HG03139 (cell line): ENCODE data around the gene KRT72.

Experiments used
- ATAC-seq: cut with Tn5 transposase; IDR thresholded peaks from one replicate; pipeline ENCODE4 v1.9.1; 2021; ENCODE audit not compliant: unreplicated experiment

KRT72 gene

DNA sequence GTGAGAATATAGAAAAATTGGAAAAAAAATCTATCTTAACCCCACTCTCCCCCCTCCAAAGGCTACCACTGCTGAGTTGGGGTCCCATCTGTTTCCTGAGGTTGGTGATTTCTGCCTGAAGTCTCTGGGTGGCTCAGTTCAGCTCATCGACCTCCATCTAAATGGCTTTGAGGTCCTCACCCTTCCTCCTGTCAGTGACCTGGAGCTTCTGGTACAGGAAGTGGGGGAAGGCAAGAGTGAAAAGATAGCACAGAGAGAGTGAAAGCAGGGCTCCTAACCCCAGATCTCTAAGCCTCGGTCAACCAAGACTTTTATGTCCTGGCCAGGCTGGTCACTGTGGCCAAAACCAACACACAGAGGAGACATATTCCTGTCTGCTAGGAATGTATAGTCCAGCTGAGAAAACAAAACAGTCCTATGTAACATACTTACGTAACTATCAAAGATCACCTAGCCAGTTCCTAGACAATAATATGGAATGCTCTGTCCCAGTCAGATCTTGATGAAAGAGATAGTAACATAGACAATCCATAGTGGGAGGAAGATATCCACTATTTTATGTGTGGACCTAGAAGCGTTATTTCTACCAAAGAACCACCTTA lies 29.4 kb upstream of the KRT72 start:
- ATAC-seq: no peak

DNA sequence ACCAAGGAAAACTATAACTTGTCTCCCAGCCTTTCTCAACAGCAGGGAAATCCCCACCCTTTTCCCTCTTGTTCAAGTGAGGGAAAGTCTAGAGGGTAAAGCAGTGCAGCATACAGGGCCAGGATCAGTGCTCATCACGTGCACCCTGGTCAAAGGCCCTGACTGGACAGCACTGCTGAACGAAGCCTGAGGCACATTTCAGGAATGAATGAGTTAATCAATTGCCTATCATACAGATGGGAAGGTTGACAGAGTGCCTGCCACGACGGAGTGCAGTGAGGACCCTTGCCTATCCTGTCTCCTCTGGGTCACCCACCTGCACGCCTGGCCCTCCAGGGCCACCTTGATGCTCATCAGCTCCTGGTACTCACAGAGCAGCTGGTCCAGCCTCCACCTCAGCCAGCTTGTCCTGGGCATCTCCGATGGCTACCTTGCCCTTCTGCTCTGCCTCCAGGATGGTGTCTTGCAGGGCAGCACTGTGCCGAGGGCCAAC lies 28.8 kb upstream of the KRT72 start:
- ATAC-seq: no peak

DNA sequence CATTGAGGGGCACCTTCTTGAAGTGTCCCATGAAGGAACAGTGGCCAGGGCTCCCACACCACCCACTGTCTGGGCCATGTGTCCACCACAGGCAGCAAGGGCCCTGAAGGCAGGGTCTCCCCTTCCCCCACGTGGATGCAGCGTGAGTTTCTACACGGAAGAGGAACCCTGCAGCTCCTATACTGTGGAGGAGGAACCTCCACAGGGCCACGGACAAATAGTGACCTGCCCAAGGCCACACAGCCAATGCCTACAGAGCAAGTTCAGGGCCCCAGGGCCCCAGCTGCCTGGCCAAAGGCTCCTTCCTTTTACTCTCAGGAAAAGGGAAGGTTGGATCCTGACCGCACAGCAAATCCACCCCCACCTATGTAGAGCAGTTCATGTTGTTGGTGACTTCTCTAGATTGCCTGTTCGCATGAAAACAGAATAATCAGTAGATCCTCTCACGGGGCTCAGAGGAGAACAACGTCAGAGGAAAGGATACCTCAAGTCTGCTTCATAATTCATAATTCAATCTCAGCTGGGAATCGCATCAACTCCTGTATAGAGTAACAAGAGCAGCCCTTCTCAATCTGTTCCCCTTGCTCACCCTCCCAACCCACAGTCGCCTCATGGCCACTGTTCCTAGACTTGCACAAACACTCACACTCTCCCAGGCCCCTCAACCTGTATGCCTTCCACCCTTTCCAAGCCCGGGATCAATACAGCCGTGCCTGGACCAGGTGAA lies 28.2 kb upstream of the KRT72 start:
- no peak for ATAC-seq

GRCh38 chr12:52628841-52629240 lies 27.6 kb upstream of the KRT72 start:
- ATAC-seq: no peak

- ATAC-seq: no peak
Measured at GRCh38 chr12:52628111-52628507, 26.8 kb upstream of the KRT72 start.

GRCh38 chr12:52627395-52628110 lies 26.3 kb upstream of the KRT72 start:
- no peak for ATAC-seq

- no peak for ATAC-seq
Measured at GRCh38 chr12:52622349-52622748, 21.1 kb upstream of the KRT72 start.

DNA sequence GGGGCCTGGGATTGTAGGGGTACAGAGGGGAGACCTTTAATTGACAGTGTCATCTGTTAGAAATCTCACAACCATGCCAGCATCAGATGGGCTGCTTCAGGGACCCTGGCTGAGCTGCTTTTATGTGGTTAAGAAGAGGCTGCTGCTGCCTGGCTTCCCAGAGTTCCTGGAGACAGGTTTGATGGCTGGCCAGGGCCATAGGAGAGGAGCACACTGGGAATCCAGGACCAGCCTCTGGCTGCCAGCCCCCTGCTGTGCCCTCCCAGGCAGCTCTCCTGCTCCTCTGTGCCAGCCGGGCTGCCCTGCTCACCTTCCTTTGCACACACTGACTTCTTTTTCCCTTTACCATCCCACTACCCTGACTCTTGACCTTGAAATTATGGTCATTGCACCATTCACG lies 17.6 kb upstream of the KRT72 start:
- ATAC-seq: no peak

- no peak for ATAC-seq
Measured at GRCh38 chr12:52618216-52618615, 17.0 kb upstream of the KRT72 start, which contains the start of gene KRT73. Gene KRT73, minus strand, starts transcription at chr12:52618559. Its CDS starts 35 bp downstream, at chr12:52618524.

DNA sequence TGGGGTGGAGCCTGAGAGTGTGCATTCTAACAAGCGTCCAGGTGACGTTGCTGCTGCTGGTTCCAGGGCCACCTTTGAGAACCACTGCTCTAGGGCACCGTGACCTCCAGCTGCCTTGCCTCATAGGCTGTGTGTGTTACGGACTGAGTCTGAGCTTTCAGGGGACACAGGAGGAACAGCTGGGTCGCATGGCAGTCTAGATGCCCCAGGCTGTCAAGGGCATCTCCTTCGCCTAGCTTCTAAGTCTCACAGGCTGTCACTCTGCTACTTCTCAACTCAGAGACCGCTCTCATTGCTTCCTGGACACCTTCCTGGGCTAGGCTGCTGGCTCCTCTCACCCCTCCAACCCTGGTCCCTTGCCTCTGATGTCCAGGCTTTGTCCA lies 16.1 kb upstream of the KRT72 start:
- ATAC-seq: no peak

DNA sequence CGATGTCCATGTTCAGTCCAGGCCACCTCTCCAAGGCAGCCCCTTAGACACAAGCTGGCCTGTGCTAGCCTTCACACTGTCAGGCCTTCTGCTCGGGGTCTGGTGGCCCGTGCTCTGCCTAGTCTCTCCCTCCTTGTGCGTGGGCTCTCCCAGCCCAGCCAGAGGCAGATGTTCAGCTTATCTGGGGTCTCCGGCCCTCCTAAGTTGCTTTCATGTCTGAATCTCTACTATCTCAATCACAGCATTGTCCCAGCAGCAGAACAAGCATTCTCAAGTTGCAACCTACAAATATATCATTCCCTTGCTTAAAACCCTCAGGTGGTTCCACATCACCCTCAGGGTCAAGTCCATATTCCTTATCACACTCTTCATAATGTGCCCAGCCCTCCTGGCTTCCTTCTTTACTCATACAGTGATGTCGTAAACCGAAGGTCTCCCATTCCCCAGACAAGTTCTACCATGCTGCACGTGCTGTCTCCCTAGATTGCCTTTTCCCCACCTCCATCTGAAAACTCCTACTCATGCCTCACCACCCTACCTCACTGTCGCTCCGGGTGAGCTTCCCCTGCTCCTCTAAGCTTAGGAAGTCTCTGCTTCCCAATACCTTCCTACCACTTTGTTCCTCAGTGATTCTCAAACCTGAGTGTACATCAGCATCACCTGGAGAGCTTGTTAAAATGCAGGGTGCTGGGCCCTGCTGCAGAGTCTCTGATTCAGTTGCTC lies 15.6 kb upstream of the KRT72 start:
- no peak for ATAC-seq

DNA sequence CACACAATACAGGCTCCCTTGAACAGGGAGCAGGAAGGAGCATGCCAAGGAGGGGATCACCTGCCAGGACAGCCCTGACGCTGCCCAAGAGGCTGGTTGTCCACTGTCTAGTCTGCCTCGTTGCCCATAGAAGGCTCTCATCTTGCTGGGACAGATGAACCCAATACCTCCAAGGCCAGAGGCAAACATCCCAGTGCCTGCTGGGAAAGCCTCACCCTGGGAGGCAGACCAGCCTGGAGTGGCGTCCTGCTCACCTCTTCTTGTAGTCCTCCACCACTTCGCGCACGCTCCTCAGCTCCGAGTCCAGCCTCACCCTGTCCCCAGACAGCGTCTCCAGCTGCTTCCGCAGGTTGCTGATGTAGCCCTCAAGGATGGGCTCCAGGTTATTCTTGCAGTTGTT lies 14.6 kb upstream of the KRT72 start:
- ATAC-seq: no peak

DNA sequence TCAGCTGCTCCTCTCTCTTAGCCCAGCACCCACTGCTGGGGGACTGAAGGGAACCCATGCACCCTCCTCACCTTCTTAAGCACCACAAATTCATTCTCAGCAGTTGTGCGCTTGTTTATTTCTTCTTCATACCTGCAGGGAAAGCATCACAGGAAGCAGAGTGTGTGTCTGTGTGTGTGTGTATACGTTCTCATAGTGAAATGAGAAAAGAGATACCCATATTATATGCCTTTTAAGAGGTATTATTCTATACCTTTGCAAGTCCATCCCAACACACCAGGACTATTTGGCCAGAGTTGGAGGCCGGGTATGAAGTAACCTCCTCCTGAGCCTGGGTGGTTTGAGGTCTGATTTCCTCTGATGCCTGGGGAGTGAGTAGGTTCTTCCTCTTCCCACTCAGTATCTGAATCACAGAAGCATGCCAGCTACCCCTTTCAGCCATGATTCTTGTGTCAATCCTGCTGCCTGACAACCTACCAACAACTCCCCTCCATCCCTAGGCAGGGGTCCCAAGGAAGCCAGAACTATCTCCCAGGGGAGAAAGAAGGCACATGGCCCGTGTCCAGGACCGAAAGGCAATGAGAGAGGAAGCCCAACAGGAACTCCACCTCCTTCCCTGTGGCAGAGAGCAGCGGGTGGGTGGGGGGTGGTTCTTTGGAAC lies 14.1 kb upstream of the KRT72 start:
- no peak for ATAC-seq

DNA sequence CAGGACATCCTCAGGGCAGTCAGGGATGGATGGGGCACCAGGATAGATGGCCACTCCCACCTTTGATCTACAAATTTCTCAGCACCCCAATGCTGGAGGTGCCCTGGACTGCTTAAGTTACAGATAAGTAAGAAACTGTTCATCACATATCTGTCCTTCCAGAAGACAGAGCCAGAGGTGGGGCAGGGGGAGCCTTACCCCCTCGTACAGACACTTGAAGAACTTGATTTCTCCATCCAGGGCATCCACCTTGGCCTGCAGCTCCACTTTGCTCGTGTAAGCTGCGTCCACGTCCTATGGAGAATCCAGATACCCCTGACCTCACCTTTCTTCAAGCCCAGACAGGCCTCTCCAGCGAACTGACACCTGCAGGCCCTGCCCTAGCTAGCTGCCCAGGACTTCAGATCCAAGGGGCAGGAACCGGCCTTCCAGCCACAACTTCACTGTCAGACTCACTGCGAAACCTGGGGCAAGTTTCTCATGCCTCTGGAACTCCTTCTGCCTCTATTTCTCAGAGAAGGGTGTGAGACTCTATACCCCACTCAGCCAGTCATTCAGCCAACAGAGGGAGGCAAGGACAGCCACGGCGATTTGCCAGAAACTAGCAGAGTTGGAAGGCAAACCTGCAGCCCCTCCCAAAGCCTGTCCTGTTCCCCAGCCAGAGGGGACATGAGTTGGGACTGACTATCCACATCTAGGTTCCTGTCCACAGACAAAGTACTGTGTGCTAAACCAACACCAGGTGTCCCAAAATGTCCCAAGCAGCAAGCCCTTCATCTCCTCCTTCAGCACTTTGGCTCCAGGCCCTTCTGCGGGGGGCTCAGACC lies 13.3 kb upstream of the KRT72 start:
- no peak for ATAC-seq

GRCh38 chr12:52613384-52614030 lies 12.2 kb upstream of the KRT72 start:
- ATAC-seq: no peak

GRCh38 chr12:52612431-52613383 lies 11.4 kb upstream of the KRT72 start:
- ATAC-seq: no peak

DNA sequence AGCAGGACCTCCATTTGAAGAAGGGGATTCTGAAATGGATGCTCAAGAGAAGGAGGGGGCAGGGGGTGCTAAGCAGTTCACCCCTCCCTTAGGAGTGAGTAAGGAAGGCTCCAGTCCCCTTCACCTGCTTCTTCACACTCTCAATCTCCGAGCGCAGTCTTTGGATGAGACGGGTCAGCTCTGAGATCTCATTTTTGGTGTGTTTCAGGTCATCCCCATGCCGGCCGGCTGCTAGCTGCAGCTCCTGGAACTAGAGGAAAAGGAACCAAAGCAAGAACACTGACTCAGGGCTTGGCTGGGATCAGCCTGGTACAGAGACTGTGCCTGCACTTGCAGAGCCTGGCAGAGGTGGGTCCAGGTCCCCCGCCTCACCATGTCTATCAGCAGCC lies 9.8 kb upstream of the KRT72 start:
- no peak for ATAC-seq

GRCh38 chr12:52608826-52609630 lies 7.8 kb upstream of the KRT72 start:
- ATAC-seq: no peak
